HepG2 (cell line): ENCODE results near the gene SFTPB.

Experiments
- CTCF ChIP-seq: sonication (generic); formaldehyde crosslinking; IDR thresholded peaks from 2 replicates; pipeline ENCODE4 v1.5.0; 2020; ENCODE audit warnings: mild to moderate bottlenecking, missing genetic modification reagents, moderate library complexity
- ELF1 ChIP-seq: sonication (generic); formaldehyde crosslinking; IDR thresholded peaks from 2 replicates; pipeline ENCODE4 v1.4.0; 2020; ENCODE audit warnings: missing genetic modification reagents
- HDAC2 ChIP-seq: sonication (generic); formaldehyde crosslinking; IDR thresholded peaks from 2 replicates; pipeline ENCODE4 v1.4.0; 2020; ENCODE audit warnings: missing genetic modification reagents
- KAT8 ChIP-seq: IDR thresholded peaks from 2 replicates; pipeline ENCODE4 v1.6.1; 2016; ENCODE audit warnings: missing genetic modification reagents, missing compliant biosample characterization
- KDM4B ChIP-seq: sonication (generic); formaldehyde crosslinking; IDR thresholded peaks from 2 replicates; pipeline ENCODE4 v1.4.0; 2020; ENCODE audit warnings: missing genetic modification reagents
- NAIF1 ChIP-seq: sonication (generic); formaldehyde crosslinking; IDR thresholded peaks from 2 replicates; pipeline ENCODE4 v1.5.0; 2020; ENCODE audit warnings: mild to moderate bottlenecking, missing genetic modification reagents, borderline replicate concordance
- POLR2A ChIP-seq, 2 experiments: IDR thresholded peaks; 2 replicates each; pipeline ENCODE4 v1.6.1; 2011; ENCODE audit warnings: low read depth in 2 of 2, low read length in 2 of 2, mild to moderate bottlenecking in 1 of 2, moderate library complexity in 1 of 2; ENCODE audit not compliant: insufficient read depth in 1 of 2
- RAD51 ChIP-seq: fragments of 450-650 bp; IDR thresholded peaks from 2 replicates; pipeline ENCODE4 v1.6.1; 2016; ENCODE audit warnings: borderline replicate concordance
- RNF2 ChIP-seq: fragments of 450-650 bp; conservative IDR thresholded peaks from 2 replicates; pipeline ENCODE4 v1.6.1; 2016; ENCODE audit warnings: low read depth
- ZBTB10 ChIP-seq: sonication (generic); formaldehyde crosslinking; IDR thresholded peaks from 2 replicates; pipeline ENCODE4 v1.4.0; 2020; ENCODE audit warnings: missing genetic modification reagents, borderline replicate concordance
- ZBTB4 ChIP-seq: sonication (generic); formaldehyde crosslinking; IDR thresholded peaks from 2 replicates; pipeline ENCODE4 v1.4.0; 2020; ENCODE audit warnings: missing genetic modification reagents, mild to moderate bottlenecking, borderline replicate concordance
- ZNF761 ChIP-seq: sonication (generic); formaldehyde crosslinking; conservative IDR thresholded peaks from 2 replicates; pipeline ENCODE4 v1.4.0; 2020; ENCODE audit warnings: mild to moderate bottlenecking, missing genetic modification reagents
- ZNF784 ChIP-seq: sonication (generic); formaldehyde crosslinking; IDR thresholded peaks from 2 replicates; pipeline ENCODE4 v1.5.1; 2020; ENCODE audit warnings: missing genetic modification reagents, mild to moderate bottlenecking, borderline replicate concordance
- TF ChIP-seq, protein P1 (sequence below): sonication (generic); formaldehyde crosslinking; conservative IDR thresholded peaks from 2 replicates; pipeline ENCODE4 v1.8.1; 2023; ENCODE audit warnings: missing genetic modification reagents

- TF ChIP-seq ZNF761 (CRISPR knock-in tag) (no peak), POLR2A (IDR thresholded peaks at IDR 0.05; ENCODE audit: insufficient read depth in 1 of 2, low read depth in 2 of 2, low read length in 2 of 2) (no peak), ZNF784 (no peak), ELF1 (CRISPR knock-in tag) (no peak), RNF2 (no peak), KDM4B (no peak), ZBTB4 (no peak), ZBTB10 (CRISPR knock-in tag) (no peak), HDAC2 (CRISPR knock-in tag) (no peak), CTCF (CRISPR knock-in tag) (no peak), RAD51 (no peak), NAIF1 (CRISPR knock-in tag) (no peak), KAT8 (CRISPR knock-in tag) (no peak)
- TF ChIP-seq, protein P1, sequence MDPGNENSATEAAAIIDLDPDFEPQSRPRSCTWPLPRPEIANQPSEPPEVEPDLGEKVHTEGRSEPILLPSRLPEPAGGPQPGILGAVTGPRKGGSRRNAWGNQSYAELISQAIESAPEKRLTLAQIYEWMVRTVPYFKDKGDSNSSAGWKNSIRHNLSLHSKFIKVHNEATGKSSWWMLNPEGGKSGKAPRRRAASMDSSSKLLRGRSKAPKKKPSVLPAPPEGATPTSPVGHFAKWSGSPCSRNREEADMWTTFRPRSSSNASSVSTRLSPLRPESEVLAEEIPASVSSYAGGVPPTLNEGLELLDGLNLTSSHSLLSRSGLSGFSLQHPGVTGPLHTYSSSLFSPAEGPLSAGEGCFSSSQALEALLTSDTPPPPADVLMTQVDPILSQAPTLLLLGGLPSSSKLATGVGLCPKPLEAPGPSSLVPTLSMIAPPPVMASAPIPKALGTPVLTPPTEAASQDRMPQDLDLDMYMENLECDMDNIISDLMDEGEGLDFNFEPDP (CRISPR knock-in tag) = no peak
Observed at GRCh38 chr2:85712849-85713612, 45.0 kb upstream of the SFTPB start.
